GM18861 (cell line): Measurements from ENCODE around the gene MAGI1.
"Not testable (repeated sequence)": the region's sequence is repeated elsewhere in the genome, so short reads cannot be mapped to it uniquely, and the experiment has no call there.

Source experiments
- ATAC-seq: cut with Tn5 transposase; IDR thresholded peaks from one replicate; pipeline ENCODE4 v1.9.1; 2021; ENCODE audit not compliant: unreplicated experiment

Gene MAGI1

GRCh38 chr3:66038726-66039589 is at the start of gene MAGI1:
Gene MAGI1, minus strand, starts transcription at chr3:66038918. Its CDS starts 610 bp downstream, at chr3:66038308.
- peak; percentile 85 for ATAC-seq

GRCh38 chr3:66083784-66084213 is 45.1 kb upstream of the MAGI1 start:
- ATAC-seq, result no peak

GRCh38 chr3:66083096-66083678 is 44.5 kb upstream of the MAGI1 start:
- ATAC-seq, result no peak

- no peak for ATAC-seq
Observed at GRCh38 chr3:66082679-66083078, 44.0 kb upstream of the MAGI1 start.

- ATAC-seq, result no peak
Observed at GRCh38 chr3:66080167-66080566, 41.4 kb upstream of the MAGI1 start.

GRCh38 chr3:66077973-66078372 is 39.3 kb upstream of the MAGI1 start:
- no peak for ATAC-seq

GRCh38 chr3:66076861-66077470 is 38.2 kb upstream of the MAGI1 start:
- no peak for ATAC-seq

- no peak for ATAC-seq
Observed at GRCh38 chr3:66075281-66075680, 36.6 kb upstream of the MAGI1 start.

GRCh38 chr3:66073464-66074141 is 34.9 kb upstream of the MAGI1 start:
- ATAC-seq, result no peak

- no peak for ATAC-seq
Observed at GRCh38 chr3:66068255-66068654, 29.5 kb upstream of the MAGI1 start.

GRCh38 chr3:66066963-66067617 is 28.4 kb upstream of the MAGI1 start:
- ATAC-seq, result no peak

DNA sequence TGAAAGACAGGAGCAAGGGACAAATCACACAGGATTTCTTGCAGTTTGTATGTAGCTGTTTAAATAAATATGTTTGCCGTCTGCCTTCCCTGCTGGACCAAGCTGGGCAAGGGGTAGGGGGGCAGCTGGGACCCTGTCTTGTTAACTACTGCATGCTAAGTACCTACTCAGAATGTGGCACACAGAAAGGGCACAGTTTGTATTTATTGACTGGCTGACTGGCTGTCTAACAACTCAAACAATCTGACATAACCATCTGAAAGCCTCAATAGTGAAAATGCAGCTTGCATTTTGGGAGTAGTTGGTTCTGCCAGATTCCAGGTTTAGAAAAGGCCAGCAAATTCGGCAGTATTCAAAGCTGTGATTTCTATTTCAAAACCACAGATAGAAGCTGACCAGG is 16.6 kb upstream of the MAGI1 start:
- ATAC-seq, result no peak

GRCh38 chr3:66053550-66054094 is 14.9 kb upstream of the MAGI1 start:
- ATAC-seq, result no peak

GRCh38 chr3:66052721-66053549 is 14.2 kb upstream of the MAGI1 start:
- ATAC-seq, result no peak

DNA sequence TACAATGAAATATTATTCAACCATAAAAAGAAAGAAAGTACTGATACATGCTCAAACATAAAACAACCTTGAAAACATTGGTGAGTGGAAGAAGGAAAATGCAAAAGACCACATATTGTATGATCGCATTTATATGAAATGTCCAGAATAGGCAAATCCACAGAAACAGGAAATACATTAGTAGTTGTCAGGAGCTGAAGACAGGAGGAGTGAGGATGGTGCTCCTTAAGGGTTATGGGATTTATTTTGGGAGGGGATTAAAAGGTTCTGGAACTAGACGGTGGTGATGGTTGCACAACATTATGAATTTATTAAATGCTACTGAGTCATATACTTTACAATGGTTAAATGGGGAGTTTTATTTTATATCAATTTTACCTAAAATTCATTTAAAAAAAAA is 12.1 kb upstream of the MAGI1 start:
- ATAC-seq, result no peak

DNA sequence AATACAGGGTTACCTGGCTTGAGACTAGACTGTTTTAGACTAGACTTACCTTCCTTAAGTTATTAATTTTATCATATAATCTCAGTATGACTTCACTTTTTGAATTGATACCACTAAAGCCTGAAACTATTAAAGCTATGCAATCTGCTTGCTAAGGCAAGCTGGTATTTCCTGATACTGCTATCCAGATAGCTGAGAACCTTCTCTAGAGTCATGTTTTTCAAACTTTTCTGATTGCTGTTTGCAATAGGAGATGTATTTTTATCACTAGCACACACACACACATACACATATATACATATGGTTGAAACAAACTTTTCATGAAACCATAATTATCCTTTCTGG is 9.3 kb upstream of the MAGI1 start:
- no peak for ATAC-seq

GRCh38 chr3:66047311-66048050 is 8.8 kb upstream of the MAGI1 start:
- ATAC-seq, result no peak

DNA sequence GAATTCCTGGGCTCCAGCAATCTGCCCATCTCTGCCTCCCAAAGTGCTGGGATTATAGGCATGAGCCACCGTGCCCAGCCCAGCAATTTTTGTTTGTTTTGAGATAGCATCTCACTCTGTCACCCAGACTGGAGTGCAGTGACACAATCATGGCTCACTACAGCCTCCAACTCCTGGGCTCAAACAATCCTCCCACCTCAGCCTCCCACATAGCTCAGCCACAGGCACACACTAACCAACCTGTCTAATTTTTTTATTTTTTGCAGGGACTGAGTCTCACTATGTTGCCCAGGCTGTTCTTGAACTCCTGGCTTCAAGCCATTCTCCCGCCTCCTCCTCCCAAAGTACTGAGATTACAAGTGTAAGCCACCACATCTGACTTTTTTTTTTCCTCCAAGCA is 7.6 kb upstream of the MAGI1 start:
- not testable (repeated sequence) for ATAC-seq

DNA sequence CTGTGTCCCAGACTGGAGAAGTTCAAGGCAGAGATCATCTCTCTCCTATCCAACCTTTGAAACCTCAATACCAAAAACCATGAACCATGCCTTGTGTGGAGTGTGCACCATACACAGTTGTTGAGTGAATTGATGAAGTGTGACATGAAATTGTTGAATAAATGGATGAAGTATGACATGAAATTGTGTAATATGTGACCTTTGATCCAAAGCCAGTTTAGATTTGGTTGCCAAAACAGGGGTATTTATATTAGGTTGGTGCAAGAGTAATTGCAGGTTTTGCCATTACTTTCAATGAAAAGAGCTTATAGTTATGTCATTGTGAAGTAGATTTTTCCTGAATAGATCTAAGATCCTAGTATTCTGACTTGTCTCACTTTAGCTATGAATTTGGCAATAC is 3.1 kb upstream of the MAGI1 start:
- no peak for ATAC-seq
